ENCODE measurements around the gene NMT2. TPM values are rescaled to one million over a fixed set of nuclear protein-coding genes. Genes with fewer than 3 reads are reported as not detected.

The NMT2 gene
- total RNA-seq, 1 donor from 2014 or later, result 11.2 TPM

- peaks cover 30% of the 10 kb centered on the region for H3K36me3 Mint-ChIP-seq (ENCODE audit: low read depth)
- CTCF ChIA-PET, result interaction anchor here (2.1 kb wide), 1 partner anchor 9 kb away, joined by 7 read pairs; no protein-coding TSS in a partner anchor
- ATAC-seq (ENCODE audit: low read depth), result peak; percentile 83
- peak within 1 kb of the TSS; percentile 96 for H3K4me3 Mint-ChIP-seq
- intact Hi-C loops (cut with micrococcal nuclease), result loop anchor here (1.0 to 5.0 kb wide), 9 partner anchors 9 to 1735 kb away; partner anchors contain the start of genes ACBD7, CDNF, HSPA14 and MEIG1
- peak within 1 kb of the TSS; percentile 93 for H3K27ac Mint-ChIP-seq
- H3K27me3 Mint-ChIP-seq, result no peaks in the 10 kb centered on the region
- TF ChIP-seq CTCF (IDR thresholded peaks at IDR 0.05), result no peak
- peak; percentile 97 for DNase-seq
- H3K9me3 Mint-ChIP-seq, result no peaks in the 10 kb centered on the region
- POLR2A ChIA-PET, result interaction anchor here (1.0 to 1.5 kb wide), 8 partner anchors 9 to 1797 kb away, joined by 3 to 13 read pairs (median 4); partner anchors contain the start of genes NMT2 and PHYH
- peaks cover 29% of the 10 kb centered on the region for H3K4me1 Mint-ChIP-seq
These were observed 71.3 kb downstream of the NMT2 start, which contains the start of gene RPP38 for GRCh38 chr10:15097011-15097812. Gene RPP38, plus strand, starts transcription at chr10:15097355. Its CDS starts 5,960 bp downstream, at chr10:15103315.

- no peaks in the 10 kb centered on the region for H3K27me3 Mint-ChIP-seq
- peak overlapping the region; percentile 93 for H3K27ac Mint-ChIP-seq
- peak overlapping the region; percentile 96 for H3K4me3 Mint-ChIP-seq
- H3K4me1 Mint-ChIP-seq, result peaks cover 26% of the 10 kb centered on the region
- intact Hi-C loops (cut with micrococcal nuclease), result loop anchor here (1.0 to 5.0 kb wide), 9 partner anchors 8 to 1734 kb away; partner anchors contain the start of genes ACBD7, CDNF, HSPA14 and MEIG1
- CTCF ChIA-PET, result interaction anchor here (2.1 kb wide), 1 partner anchor 10 kb away, joined by 7 read pairs; no protein-coding TSS in a partner anchor
- POLR2A ChIA-PET, result interaction anchor here (0.6 to 1.5 kb wide), 3 partner anchors 10 to 1987 kb away, joined by 3 to 6 read pairs (median 4); no protein-coding TSS in a partner anchor
- no peak for TF ChIP-seq CTCF (IDR thresholded peaks at IDR 0.05)
- ATAC-seq (ENCODE audit: low read depth) (peak; percentile 21), DNase-seq (no peak)
- H3K9me3 Mint-ChIP-seq, result no peaks in the 10 kb centered on the region
- H3K36me3 Mint-ChIP-seq (ENCODE audit: low read depth), result peaks cover 24% of the 10 kb centered on the region
These were observed 71.9 kb downstream of the NMT2 start for GRCh38 chr10:15096661-15097010.

GRCh38 chr10:15092855-15093408 is 75.6 kb downstream of the NMT2 start:
- Mint-ChIP-seq H3K36me3 (ENCODE audit: low read depth) (peaks cover 5% of the 10 kb centered on the region), H3K9me3 (no peaks in the 10 kb centered on the region), H3K27ac (no peak overlapping the region), H3K4me3 (no peak overlapping the region), H3K27me3 (peaks cover 1% of the 10 kb centered on the region), H3K4me1 (peaks cover 12% of the 10 kb centered on the region)
- intact Hi-C loops (cut with micrococcal nuclease), result no loop called here
- TF ChIP-seq CTCF (IDR thresholded peaks at IDR 0.05), result no peak
- ChIA-PET CTCF (no interaction called here), POLR2A (no interaction called here)
- DNase-seq (no peak), ATAC-seq (ENCODE audit: low read depth) (no peak)

- DNase-seq (no peak), ATAC-seq (ENCODE audit: low read depth) (no peak)
- H3K9me3 Mint-ChIP-seq, result no peaks in the 10 kb centered on the region
- H3K27me3 Mint-ChIP-seq, result peaks cover 1% of the 10 kb centered on the region
- no peaks in the 10 kb centered on the region for H3K36me3 Mint-ChIP-seq (ENCODE audit: low read depth)
- H3K27ac Mint-ChIP-seq, result no peak overlapping the region
- TF ChIP-seq CTCF (IDR thresholded peaks at IDR 0.05), result no peak
- intact Hi-C loops (cut with micrococcal nuclease), result no loop called here
- H3K4me3 Mint-ChIP-seq, result no peak overlapping the region
- ChIA-PET CTCF (no interaction called here), POLR2A (no interaction called here)
- peaks cover 2% of the 10 kb centered on the region for H3K4me1 Mint-ChIP-seq
These were observed 77.1 kb downstream of the NMT2 start for GRCh38 chr10:15091418-15091817.

Measured in activated B cell treated with CpG ODN at 0.5 μM for 24 hours (primary cell).